Measurements from ENCODE around the gene CACFD1.

The CACFD1 gene

DNA sequence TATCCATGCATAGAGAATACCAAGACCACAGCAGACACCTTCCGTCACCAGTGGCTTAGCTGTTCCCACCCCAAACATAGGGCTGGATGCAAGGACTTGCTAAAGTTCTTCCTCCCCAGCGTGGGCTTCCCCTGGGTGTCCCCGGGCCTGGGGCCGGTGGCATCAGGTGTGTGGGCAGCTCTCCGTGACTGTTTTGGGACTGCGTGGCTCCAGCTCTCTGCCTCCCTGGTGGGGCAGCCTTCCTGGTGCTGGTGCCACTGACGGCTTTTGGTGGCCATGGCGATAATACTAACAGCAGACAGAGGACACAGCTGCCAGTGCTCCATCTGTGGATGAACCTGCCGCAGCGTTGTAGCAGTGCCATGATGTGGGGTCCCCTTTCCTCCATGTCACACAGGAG, 4.9 kb downstream of the CACFD1 start:
- DNase-seq (ENCODE audit: low read depth) = no peak

DNA sequence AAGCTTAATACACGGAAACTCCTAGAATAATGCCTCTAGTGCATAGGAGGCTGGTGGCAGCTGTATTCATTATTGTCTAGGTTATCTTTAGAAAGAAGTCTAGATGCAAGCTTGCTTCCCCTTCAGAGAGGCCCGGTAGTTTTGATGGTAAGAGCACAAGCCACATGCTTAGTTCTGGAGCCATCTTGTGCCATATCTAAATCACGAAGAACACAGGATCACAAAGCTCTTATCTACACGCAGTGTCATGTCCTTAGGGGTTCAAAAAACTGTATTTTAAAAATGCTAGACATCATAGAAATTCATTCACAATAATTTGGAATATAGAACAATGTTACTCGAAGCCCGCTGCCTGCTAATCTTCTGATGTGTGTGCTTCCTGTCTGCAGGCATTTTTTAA, 6.2 kb downstream of the CACFD1 start:
- DNase-seq (ENCODE audit: low read depth) = no peak

DNA sequence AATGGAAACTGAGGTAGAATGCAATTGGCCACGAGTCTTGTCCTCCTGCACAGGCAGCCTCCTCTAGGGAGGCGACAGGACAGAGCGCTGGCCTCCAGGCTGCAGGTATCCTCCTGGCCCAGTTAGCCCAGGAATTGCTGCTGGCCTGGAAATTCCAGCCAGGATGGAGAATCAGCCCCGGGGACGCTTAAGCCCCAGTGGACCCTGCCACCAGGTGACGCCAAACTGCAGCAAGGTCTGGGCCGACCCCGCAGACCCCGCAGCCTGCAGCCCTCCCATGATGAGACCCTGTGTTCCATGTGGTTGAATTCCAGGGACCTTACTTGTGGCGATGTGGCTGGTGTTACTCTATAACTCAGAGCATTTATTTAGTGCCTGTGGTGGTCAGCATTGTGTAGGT, 7.3 kb downstream of the CACFD1 start:
- DNase-seq (ENCODE audit: low read depth) = no peak

DNA sequence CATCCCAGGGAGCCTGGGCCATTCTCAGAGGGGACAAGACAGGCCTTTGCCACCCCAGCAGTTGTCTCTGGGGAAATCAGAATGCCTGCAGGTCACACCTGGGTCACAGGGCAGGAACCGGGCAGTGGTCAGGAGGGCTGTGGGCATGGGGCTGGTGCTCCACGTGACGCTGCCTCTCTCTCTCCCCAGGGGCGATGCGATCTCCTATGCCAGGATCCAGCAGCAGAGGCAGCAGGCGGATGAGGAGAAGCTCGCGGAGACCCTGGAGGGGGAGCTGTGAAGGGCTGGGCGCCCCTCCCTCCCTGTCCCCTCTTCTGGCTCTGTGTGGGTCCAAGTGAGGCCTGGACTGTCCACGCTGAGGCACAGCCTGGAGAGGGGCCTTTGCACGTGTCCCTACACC, 8.6 kb downstream of the CACFD1 start:
- DNase-seq (ENCODE audit: low read depth) = no peak

DNA sequence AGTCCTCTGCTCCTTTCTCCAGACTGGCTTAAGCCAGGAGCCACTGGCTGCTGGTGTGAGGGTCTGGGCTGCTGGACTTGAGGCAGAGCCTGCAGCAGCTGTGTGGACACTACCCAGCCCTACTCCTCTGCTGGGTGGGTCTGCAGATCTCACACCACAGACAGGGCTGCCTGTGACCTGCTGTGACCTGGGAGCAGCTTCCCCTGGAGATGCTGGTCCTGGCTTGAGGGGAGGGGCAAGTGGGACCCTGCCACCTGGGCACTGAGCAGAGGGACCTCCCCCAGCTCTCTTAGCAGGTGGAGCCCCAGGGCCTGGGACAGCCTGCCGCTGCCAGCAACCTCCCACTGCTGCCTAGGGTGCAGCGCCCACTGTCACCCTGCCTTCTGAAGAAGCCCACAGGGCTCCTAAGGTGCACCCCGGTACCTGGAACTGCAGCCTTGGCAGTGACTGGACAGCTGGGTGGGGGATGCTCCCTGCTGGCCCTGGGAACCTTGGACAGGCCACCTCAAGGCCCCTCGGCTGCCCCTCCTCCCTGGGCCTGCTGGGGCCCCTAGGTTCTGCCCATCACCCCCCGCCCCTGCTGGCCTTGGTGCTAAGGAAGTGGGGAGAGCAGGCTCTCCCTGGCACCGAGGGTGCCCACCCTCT, 9.1 kb downstream of the CACFD1 start:
- DNase-seq (ENCODE audit: low read depth) = no peak

DNA sequence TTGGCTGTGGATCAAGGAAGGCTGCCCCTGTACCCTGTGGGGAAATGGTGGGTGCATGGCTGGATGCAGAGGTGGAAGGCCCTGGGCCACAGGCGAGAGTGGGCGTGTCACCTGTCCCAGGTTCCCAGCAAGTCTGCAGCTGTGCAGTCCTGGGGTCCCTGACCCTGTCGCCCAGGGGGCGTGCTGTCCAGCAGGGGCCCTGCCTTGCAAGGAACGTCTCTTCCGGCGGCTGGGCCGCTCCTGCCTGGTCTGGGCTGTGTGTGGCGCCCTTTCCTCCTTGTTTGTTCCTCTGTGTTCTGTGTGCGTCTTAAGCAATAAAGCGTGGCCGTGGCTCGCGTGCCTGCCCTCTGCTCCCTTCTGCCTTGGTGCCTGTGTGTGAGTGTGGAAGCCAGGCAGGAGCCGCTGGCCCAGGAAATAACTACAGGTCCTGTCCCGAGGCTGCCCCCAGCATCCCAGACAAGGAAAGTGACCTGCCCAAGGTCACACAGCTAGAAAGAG, 10.7 kb downstream of the CACFD1 start:
- no peak for DNase-seq (ENCODE audit: low read depth)

DNA sequence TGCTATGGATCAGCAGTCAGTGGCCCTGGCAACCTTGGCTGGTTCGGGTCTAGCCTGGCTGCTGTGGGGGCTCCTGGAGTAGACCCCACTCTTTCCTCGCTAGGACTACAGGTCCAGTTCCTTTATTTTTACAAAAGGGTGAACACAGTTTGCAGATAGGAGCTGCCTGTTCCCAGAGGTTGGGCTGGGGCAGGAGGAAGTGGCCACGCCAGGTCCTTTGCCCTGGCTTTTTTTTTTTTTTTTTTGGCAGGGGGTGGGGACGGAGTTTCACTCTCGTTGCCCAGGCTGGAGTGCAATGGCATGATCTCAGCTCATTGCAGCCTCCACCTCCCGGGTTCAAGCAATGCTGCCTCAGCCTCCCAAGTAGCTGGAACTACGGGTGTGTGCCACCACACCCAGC, 11.2 kb downstream of the CACFD1 start:
- no peak for DNase-seq (ENCODE audit: low read depth)

DNA sequence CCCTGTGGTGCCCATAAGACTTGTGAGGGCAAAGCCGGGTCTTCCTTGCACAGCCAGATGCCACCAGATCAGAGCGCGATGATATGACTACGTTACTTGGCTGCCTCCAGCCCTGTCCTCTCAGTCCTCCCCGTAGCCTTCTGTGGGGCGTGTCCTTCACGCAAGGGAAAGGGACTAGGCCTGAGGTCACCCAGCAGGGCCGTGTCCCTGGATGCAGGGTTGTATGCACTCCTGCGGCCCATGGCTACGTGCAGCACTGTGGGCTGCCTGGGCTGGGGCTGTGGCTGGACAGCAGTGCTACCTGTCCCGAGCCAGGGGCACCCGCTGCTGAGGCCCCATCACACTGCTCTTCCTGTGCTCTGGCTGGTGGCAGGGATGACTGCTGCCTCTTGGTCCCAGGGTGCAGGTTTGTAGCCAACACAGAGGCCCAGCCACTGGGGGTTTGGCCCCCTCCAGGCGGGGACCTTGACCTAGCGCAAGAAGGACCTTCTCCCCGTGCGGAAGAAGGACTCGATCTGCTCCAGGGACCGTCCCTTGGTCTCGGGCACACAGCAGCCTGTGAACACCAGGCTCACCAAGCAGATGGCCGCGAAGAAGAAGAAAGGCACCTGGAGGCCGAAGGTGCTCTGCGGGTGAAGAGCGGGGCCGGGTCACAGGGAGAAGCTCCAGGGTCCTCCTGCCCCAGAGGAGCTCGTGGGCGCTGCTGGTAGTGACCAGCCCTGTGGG, 11.9 kb downstream of the CACFD1 start:
- no peak for DNase-seq (ENCODE audit: low read depth)

DNA sequence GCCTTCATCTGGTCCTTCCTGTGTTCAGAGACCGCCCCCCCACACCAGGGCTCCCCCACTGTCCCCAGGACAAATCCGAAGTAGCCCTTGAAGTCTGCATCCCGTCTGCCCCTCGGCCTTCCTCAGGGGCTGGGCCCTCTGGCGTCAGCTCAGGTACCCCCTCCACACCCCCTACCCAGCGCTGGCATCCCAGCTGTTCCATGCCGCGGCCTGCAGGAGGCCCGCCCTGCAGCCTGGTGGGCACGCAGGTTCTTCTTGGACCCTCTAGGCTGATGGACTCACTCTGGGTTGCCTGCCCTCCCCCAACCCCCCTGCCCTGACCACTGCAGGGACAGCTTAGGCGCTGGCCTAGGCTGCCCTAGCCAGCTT, 12.5 kb downstream of the CACFD1 start:
- no peak for DNase-seq (ENCODE audit: low read depth)

DNA sequence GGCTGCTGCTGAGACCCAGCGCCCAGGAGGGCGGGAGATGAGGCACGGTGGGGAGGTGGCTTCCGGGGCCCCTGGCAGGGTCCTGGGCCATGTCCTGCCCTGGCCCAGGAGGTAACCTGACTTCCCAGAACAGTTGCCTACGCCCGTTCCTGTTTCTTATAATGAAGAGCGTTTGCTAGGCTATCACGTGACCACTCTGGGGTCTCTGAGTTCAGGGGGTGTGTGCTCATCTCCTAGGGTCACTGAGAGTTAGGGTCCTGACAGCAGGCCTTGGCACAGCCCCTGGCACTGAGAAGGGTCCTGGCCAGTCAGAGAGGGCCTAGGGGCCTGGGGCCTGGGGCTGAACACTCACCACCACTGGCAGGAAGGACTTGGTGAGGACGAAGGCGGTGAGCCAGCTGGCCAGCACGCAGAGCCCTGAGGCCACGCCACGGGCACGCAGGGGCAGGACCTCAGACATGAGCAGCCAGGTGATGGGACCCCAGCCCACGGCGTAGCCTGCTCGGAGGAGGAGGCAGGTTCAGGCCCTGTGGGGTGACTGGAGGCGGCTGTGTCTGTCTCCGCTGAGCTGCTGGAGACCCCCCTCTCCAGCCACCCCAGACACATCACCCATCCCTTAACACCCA, 13.1 kb downstream of the CACFD1 start:
- DNase-seq (ENCODE audit: low read depth) = no peak

DNA sequence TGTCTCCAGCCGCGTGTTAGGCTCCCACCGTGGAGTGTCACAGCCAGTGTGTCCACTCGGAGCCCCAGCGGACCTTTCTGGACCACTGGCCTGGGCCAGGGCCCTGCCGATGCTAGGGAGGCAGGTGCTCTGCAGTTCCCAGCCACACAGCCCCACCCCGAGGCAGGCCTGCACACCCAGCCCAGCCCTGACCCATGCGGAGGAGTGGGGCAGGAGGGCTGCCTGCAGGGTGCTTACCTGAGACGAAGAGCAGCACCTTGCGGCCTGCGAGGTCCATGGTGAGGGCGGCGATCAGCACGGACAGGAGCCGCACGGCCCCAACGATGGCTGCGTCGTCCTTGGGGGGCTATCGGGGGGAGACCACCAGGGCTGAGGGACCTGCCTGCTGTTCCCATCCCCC, 14.0 kb downstream of the CACFD1 start:
- no peak for DNase-seq (ENCODE audit: low read depth)

DNA sequence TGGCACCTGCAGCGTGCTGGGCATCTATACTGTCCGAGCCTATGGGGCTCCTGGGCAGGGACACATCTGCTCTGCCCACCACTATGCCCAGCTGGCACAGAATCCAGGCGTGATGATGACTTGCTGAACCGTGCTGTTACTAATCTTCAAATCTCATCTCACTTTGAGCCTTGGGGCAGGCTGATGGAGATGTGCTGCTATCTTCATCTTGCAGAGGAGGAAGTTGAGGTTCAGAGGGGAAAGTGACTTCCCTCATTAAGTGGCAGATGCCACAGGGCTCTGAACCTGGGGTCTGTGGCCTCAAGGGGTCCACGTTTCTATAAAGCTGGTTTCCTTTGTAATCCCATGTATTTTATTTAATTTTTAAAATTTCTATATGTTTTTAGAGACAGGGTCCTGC, 14.4 kb downstream of the CACFD1 start:
- DNase-seq (ENCODE audit: low read depth) = no peak

DNA sequence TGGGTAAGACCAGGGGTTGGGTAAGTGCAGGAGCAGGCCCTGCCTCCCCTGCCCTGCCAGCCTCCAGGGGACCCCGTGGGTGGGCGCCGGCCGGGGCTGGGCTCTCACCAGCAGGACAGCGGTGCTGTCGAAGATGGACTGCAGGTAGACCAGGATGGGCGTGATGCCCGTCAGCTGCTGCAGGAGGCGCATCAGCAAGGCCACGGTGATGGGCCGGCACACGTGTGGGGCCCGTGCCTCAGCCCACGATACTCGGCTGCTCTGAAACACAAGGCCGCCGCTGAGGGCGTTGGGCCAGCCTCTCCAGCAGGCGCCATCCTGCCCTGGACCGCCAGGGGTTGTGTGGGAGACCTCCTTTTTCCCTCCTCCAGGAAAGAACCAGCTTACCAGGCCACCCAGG, 15.1 kb downstream of the CACFD1 start:
- no peak for DNase-seq (ENCODE audit: low read depth)

DNA sequence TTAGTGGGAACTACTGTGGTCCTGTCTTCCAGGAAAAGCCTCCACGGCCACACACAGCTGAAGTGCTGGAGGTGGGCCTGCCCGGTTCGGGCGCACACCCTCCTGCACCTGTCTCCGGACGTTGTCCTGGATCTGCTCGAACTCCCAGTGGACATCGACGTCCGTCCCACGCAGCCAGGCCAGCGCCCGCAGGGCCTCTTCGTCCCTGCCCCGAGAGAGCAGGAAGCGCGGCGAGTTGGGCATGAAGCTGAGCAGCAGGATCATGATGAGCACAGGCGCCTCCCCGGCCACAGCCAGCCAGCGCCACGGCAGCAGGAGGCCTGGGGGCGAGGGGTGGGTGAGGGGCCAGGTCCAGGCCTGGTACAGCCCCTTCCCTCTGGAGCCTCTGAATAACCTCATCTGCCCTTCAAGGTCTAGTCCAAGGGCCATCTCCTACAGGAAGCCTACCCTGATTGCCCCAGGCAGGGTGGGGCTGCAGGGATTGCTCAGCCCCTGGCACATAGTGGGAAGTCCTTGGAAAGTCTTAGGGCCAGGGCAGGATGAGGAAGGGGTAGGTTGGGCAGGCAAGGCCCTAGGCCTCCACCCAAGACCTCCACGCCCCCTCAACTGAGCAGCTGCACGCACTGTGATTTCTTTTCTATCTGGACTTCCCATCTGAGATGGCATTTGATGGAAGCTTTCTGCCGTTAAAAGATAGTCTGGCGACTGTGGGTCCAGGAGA, 15.7 kb downstream of the CACFD1 start:
- no peak for DNase-seq (ENCODE audit: low read depth)

DNA sequence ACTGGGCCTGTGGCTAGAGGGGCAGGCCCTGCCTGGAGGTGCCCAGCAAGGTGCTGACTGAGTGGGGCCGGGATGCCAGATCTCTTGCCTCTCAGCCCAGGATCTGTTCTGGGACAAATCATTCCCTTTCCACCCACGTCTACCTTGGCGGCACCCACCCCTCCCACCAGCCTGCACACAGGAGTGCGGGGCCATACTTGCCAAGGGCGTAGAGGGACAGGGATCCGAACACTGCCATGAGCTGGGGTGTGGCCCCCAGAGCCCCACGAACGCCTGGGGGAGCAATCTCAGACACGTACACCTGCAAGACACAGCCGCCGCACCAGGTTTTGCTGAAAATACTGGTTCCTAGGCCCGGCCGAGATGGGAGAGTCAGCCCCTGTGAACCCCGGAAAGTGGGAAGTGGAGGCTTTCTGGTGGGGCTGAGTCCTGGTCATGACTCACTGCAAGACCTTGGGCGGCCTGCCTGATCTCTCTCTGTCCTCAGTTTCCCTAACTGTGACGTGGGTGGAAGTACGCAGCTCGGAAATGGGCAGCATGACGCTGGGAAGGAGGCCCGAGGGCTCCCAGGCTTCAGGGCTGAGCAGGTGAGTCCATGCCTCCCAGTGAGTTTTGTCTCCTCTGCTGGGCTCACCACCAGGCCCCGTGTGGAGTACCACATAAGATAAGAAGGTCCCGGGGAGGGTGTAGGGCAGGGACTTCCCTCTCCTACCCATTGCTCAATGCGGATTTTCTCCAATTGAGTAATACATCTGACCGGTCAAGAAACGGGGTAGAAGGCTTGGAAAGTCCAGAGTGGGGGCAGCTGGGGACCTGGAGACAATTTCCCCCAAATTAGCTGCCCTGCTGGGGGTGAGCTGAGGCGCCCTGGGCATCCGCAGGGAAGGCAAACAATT, 16.5 kb downstream of the CACFD1 start:
- DNase-seq (ENCODE audit: low read depth) = no peak

DNA sequence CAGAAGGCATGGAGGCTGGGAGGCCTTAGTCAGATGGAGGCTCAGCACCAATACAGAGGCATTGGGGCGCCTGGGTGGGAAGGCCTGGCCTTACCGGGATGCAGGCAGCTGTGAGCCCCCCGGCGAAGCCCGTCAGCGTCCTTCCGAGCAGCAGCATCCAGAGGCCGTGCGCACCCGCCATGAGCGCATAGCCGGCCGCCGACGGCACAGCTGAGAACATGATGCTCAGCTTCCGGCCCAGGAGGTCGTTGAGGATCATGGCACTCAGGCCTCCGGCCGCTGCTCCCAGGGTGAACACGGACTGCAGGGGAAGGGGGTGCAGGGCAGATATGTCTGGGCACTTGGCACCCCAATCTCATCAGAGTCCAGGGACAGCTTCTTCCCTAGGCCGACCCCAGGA, 17.2 kb downstream of the CACFD1 start:
- DNase-seq (ENCODE audit: low read depth) = no peak

DNA sequence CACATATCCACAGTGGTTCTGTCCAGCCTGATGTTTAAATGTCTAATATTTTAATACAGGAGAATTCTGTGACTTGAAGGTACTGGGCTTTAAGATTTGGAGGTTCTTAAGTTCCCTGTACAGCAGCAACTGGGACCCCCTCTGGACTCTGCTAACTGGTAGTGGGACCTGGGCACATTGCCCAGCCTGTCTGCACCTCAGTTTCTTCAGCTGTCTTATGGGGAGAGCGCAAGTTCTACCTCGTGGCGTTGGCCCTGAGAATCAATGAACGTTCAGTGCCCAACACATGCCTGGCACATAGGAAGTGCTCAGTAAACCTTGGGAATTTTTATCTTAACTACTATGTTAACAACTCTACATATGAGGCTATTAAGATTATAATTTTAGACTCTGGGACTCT, 17.7 kb downstream of the CACFD1 start:
- no peak for DNase-seq (ENCODE audit: low read depth)

DNA sequence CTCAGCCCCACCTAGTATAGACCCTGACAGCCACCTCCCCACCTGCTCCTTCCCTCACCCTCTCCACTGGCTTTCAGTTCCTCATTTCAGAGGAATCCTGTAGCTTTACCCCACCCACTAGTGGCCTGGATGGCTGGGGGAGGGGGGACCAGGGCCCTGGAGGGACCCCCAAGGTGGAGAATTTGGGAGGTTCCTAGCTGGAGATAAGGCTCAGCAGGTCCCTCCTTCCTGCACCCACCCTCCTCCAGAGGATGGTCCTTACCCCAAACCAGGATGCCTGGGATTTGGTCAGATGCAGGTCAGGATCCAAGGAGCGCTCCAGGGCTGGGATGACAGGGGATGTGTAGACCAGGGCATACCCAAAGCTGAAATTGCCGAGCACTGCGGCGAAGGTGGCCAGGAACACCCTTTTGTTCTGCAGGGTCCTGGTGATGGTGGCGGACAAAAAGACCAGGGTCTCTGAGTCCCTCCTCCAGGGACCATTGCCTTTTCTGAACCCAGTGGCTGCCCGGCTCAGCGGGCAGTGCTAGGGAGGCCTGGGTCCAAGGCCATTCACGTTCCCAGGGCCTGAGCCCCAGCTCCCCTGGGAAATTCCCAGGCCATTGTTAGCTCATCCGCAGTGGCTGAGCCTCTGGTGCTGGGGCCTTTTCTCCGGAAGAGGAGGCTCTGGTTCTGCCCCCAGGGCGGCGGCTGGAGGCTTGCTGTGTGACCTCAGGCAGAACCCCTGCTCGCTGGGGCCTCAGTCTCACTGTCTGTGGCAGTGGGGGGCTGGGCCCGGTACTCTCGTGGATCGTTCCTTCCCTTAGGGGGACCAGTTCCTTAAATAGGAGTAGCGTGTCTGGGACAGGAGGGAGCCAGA, 18.4 kb downstream of the CACFD1 start:
- DNase-seq (ENCODE audit: low read depth) = no peak

DNA sequence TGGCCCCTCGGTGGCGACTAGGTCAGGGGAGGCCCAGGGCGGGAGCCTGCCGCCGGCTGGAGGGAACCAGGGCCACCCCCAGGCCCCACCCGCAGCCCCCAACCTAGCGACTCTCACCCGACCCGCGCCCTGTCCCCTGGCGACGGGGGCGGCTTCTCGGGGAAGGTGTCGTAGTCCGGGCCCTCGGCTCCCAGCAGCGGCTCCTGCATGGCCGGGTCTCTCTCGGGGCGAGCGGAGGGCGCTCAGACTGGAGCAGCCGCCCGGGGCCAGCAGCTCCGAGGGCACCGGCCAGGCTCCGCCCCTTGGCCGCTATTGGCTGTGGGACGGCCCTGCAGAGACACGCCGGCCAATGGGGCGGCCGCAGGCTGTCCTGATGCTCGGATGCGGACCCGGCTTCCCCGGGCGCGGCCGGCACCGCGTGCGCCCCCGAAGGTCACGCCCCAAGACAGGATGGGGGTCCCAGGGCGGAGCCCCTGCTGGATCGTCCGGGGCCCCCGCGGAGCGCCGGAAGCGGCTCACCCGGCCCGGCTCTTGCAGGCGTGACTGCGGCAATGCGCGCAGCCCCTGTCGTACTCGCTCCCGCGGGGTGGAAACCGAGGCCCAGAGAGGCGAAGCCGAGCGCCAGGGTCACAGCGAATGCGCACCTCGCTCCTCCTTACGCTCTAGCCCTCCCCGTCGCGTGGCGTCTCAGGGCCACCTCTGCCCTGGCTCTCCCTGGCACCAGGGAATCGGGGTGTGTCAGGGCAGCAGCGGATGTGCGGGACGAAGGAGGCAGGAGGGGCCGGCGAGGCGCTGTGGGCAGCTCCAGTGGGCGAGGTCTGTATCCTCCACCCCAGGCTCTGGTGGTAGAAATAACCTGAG, 19.3 kb downstream of the CACFD1 start, which contains the start of gene SLC2A6:
Gene SLC2A6 (minus strand): TSS at position 249 of the 861 bp plus-strand sequence. CDS start 40 bp downstream, at position 209.
- peak; percentile 66 for DNase-seq (ENCODE audit: low read depth)

DNA sequence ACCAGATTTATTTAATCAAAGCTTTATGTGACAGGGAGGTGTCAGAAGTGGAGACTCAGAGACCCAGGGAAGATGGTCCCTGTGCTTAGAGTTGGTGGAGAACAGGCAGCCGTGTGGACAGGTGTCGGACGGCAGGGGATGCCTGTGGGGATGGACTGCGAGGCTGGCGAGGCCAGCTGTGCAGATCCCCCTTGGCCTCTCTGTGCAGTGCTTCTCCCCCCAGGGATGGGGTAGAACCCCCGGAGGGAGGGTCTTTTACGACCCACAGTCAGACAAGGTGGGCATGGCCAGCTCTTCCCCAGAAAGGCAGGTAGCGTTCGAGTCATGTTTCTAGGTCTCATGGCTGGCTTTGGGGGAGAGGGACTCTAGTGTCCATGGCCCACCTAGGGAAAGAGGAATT, 23.8 kb downstream of the CACFD1 start:
- DNase-seq (ENCODE audit: low read depth) = no peak
